Astrocyte (in vitro differentiated cells and primary cell): Measurements from ENCODE around the gene SENP2. TPM values are rescaled to one million over a fixed set of nuclear protein-coding genes. Genes with fewer than 3 reads are reported as not detected.

ENCODE experiments used
- DNase-seq: peaks from one replicate; pipeline ENCODE4 v3.0.0-alpha.2; 2010; ENCODE audit warnings: low read depth
- FAIRE-seq: peaks from 2 replicates; lab custom pipeline; 2011; peaks lifted over from hg19 to GRCh38; lab: Jason Lieb, UNC
- H2AFZ ChIP-seq: 2 replicates; pipeline ENCODE4 v1.6.0; 2012; ENCODE audit warnings: low read depth, low read length, inconsistent platforms
- H3K27ac ChIP-seq: 2 replicates; pipeline ENCODE4 v1.5.1; 2011; ENCODE audit warnings: low read depth, low read length, inconsistent platforms
- H3K27me3 ChIP-seq: 2 replicates; pipeline ENCODE4 v1.6.0; 2011; ENCODE audit warnings: low read length, inconsistent platforms; ENCODE audit not compliant: insufficient read depth
- H3K36me3 ChIP-seq: 2 replicates; pipeline ENCODE4 v1.5.1; 2011; ENCODE audit warnings: low read length, inconsistent platforms; ENCODE audit not compliant: insufficient read depth
- H3K4me1 ChIP-seq: 2 replicates; pipeline ENCODE4 v1.5.1; 2011; ENCODE audit warnings: low read length, inconsistent platforms; ENCODE audit not compliant: insufficient read depth
- H3K4me2 ChIP-seq: 2 replicates; pipeline ENCODE4 v1.6.0; 2012; ENCODE audit warnings: low read length, inconsistent platforms
- H3K4me3 ChIP-seq: 2 replicates; pipeline ENCODE4 v1.5.1; 2011; ENCODE audit warnings: low read depth, mild to moderate bottlenecking, low read length, inconsistent platforms; ENCODE audit not compliant: insufficient read depth
- H3K79me2 ChIP-seq: 2 replicates; pipeline ENCODE4 v1.6.0; 2012; ENCODE audit warnings: mild to moderate bottlenecking, low read length, inconsistent platforms; ENCODE audit not compliant: insufficient read depth
- H3K9ac ChIP-seq: 2 replicates; pipeline ENCODE4 v1.6.0; 2012; ENCODE audit warnings: mild to moderate bottlenecking, low read length, inconsistent platforms
- H3K9me3 ChIP-seq: 2 replicates; pipeline ENCODE4 v1.5.1; 2012; ENCODE audit warnings: low read depth, mild to moderate bottlenecking, low read length, inconsistent platforms; ENCODE audit not compliant: insufficient read depth
- H4K20me1 ChIP-seq: 2 replicates; pipeline ENCODE4 v1.6.0; 2012; ENCODE audit warnings: low read length, inconsistent platforms; ENCODE audit not compliant: insufficient read depth
- H3K27ac Mint-ChIP-seq: one replicate; pipeline ENCODE4 v1.8.0; 2021; ENCODE audit warnings: mild to moderate bottlenecking, mixed read lengths; ENCODE audit not compliant: unreplicated experiment
- H3K27me3 Mint-ChIP-seq: one replicate; pipeline ENCODE4 v1.8.0; 2021; ENCODE audit warnings: low read depth, mixed read lengths; ENCODE audit not compliant: unreplicated experiment
- H3K36me3 Mint-ChIP-seq: one replicate; pipeline ENCODE4 v1.8.0; 2021; ENCODE audit warnings: low read depth, mixed read lengths; ENCODE audit not compliant: unreplicated experiment
- H3K4me1 Mint-ChIP-seq: one replicate; pipeline ENCODE4 v1.8.0; 2021; ENCODE audit warnings: low read depth, mixed read lengths; ENCODE audit not compliant: unreplicated experiment
- H3K4me3 Mint-ChIP-seq: one replicate; pipeline ENCODE4 v1.8.0; 2021; ENCODE audit warnings: mild to moderate bottlenecking, moderate library complexity, mixed read lengths; ENCODE audit not compliant: unreplicated experiment
- H3K9me3 Mint-ChIP-seq: one replicate; pipeline ENCODE4 v1.8.0; 2021; ENCODE audit warnings: mild to moderate bottlenecking, mixed read lengths; ENCODE audit not compliant: unreplicated experiment
- CTCF ChIP-seq: IDR thresholded peaks from 2 replicates; pipeline ENCODE4 v1.5.1; 2011; ENCODE audit warnings: low read depth, mild to moderate bottlenecking, inconsistent platforms, low read length, moderate library complexity; ENCODE audit not compliant: insufficient read depth
- EZH2 ChIP-seq: IDR thresholded peaks from 2 replicates; pipeline ENCODE4 v1.6.1; 2012; ENCODE audit warnings: mild to moderate bottlenecking, low read length, inconsistent platforms; ENCODE audit not compliant: insufficient read depth
- total RNA-seq: library from RNA; stranded (reverse); gene quantifications from 2 replicates; pipeline ENCODE4 v1.2.1, GENCODE V29; 2021

Gene SENP2
- total RNA-seq, 1 donor from 2014 or later = 44.1 TPM

GRCh38 chr3:185655426-185656320 is 69.6 kb downstream of the SENP2 start:
- H3K9me3 ChIP-seq = no peaks in the 10 kb centered on the region
- peaks cover 21% of the 10 kb centered on the region for H4K20me1 ChIP-seq
- no peaks in the 10 kb centered on the region for H3K27me3 ChIP-seq
- Mint-ChIP-seq H3K4me1 (peaks cover 55% of the 10 kb centered on the region), H3K4me3 (no peak overlapping the region), H3K36me3 (peaks cover 26% of the 10 kb centered on the region), H3K27ac (peak overlapping the region; percentile 99), H3K27me3 (no peaks in the 10 kb centered on the region), H3K9me3 (no peaks in the 10 kb centered on the region)
- no peak for FAIRE-seq
- no peak overlapping the region for H3K4me3 ChIP-seq
- peak overlapping the region; percentile 37 for H3K4me2 ChIP-seq
- no peaks in the 10 kb centered on the region for H3K79me2 ChIP-seq
- no peak for DNase-seq
- H3K4me1 ChIP-seq = peaks cover 48% of the 10 kb centered on the region
- H3K9ac ChIP-seq = peak overlapping the region; percentile 45
- H3K27ac ChIP-seq = peak overlapping the region; percentile 78
- peaks cover 14% of the 10 kb centered on the region for H3K36me3 ChIP-seq
- no peak overlapping the region for H2AFZ ChIP-seq
- TF ChIP-seq EZH2 = no peak
- no peak for TF ChIP-seq CTCF

GRCh38 chr3:185656321-185656840 is 70.3 kb downstream of the SENP2 start:
- Mint-ChIP-seq H3K9me3 (no peaks in the 10 kb centered on the region), H3K4me3 (peak overlapping the region; percentile 57), H3K27ac (peak overlapping the region; percentile 99), H3K27me3 (no peaks in the 10 kb centered on the region), H3K4me1 (peaks cover 60% of the 10 kb centered on the region), H3K36me3 (peaks cover 26% of the 10 kb centered on the region)
- Histone ChIP-seq H4K20me1 (peaks cover 21% of the 10 kb centered on the region), H3K27ac (peak overlapping the region; percentile 88), H3K4me3 (no peak overlapping the region), H3K9ac (peak overlapping the region; percentile 71), H3K9me3 (no peaks in the 10 kb centered on the region), H3K27me3 (no peaks in the 10 kb centered on the region), H3K4me1 (peaks cover 55% of the 10 kb centered on the region), H2AFZ (no peak overlapping the region), H3K79me2 (no peaks in the 10 kb centered on the region), H3K36me3 (peaks cover 10% of the 10 kb centered on the region), H3K4me2 (peak overlapping the region; percentile 62)
- FAIRE-seq = peak; percentile 100
- DNase-seq = peak; percentile 98
- TF ChIP-seq EZH2 = no peak
- TF ChIP-seq CTCF = no peak

GRCh38 chr3:185657211-185657610 is 71.1 kb downstream of the SENP2 start:
- H3K36me3 ChIP-seq = peaks cover 5% of the 10 kb centered on the region
- H3K9ac ChIP-seq = peak overlapping the region; percentile 71
- H3K4me3 ChIP-seq = no peak overlapping the region
- Mint-ChIP-seq H3K9me3 (peaks cover 1% of the 10 kb centered on the region), H3K27me3 (no peaks in the 10 kb centered on the region), H3K27ac (peak overlapping the region; percentile 99), H3K4me3 (peak overlapping the region; percentile 54), H3K36me3 (peaks cover 26% of the 10 kb centered on the region), H3K4me1 (peaks cover 66% of the 10 kb centered on the region)
- H3K9me3 ChIP-seq = no peaks in the 10 kb centered on the region
- FAIRE-seq = no peak
- H3K4me2 ChIP-seq = peak overlapping the region; percentile 62
- peaks cover 24% of the 10 kb centered on the region for H4K20me1 ChIP-seq
- H3K4me1 ChIP-seq = peaks cover 55% of the 10 kb centered on the region
- H3K79me2 ChIP-seq = no peaks in the 10 kb centered on the region
- no peaks in the 10 kb centered on the region for H3K27me3 ChIP-seq
- DNase-seq = no peak
- TF ChIP-seq CTCF (no peak), EZH2 (no peak)
- H2AFZ ChIP-seq = no peak overlapping the region
- peak overlapping the region; percentile 88 for H3K27ac ChIP-seq
